HG03108 (cell line): ENCODE measurements around the gene PPA1.
"Not testable (repeated sequence)": the region's sequence is repeated elsewhere in the genome, so short reads cannot be mapped to it uniquely, and the experiment has no call there.

Experiments used
- ATAC-seq: cut with Tn5 transposase; IDR thresholded peaks from one replicate; pipeline ENCODE4 v1.9.1; 2021; ENCODE audit warnings: moderate library complexity; ENCODE audit not compliant: unreplicated experiment

The PPA1 gene

GRCh38 chr10:70222340-70222794 lies 10.9 kb downstream of the PPA1 start:
- ATAC-seq, result no peak

GRCh38 chr10:70221030-70221429 lies 12.2 kb downstream of the PPA1 start:
- no peak for ATAC-seq

GRCh38 chr10:70212879-70213278 lies 20.4 kb downstream of the PPA1 start:
- no peak for ATAC-seq

- no peak for ATAC-seq
Measured at GRCh38 chr10:70212277-70212676, 21.0 kb downstream of the PPA1 start.

GRCh38 chr10:70206762-70207161 lies 26.5 kb downstream of the PPA1 start:
- ATAC-seq, result no peak

GRCh38 chr10:70201105-70201504 lies 32.1 kb downstream of the PPA1 start:
- ATAC-seq, result no peak

GRCh38 chr10:70198696-70199466 lies 34.3 kb downstream of the PPA1 start:
- no peak for ATAC-seq

- no peak for ATAC-seq
Measured at GRCh38 chr10:70197235-70197945, 35.8 kb downstream of the PPA1 start.

- ATAC-seq, result no peak
Measured at GRCh38 chr10:70193391-70193844, 39.8 kb downstream of the PPA1 start.

- ATAC-seq, result no peak
Measured at GRCh38 chr10:70192326-70192968, 40.8 kb downstream of the PPA1 start.

GRCh38 chr10:70191972-70192305 lies 41.3 kb downstream of the PPA1 start:
- ATAC-seq, result no peak

- no peak for ATAC-seq
Measured at GRCh38 chr10:70191161-70191971, 41.9 kb downstream of the PPA1 start.

GRCh38 chr10:70190581-70190980 lies 42.6 kb downstream of the PPA1 start:
- no peak for ATAC-seq

GRCh38 chr10:70190102-70190501 lies 43.1 kb downstream of the PPA1 start:
- no peak for ATAC-seq

GRCh38 chr10:70188768-70189167 lies 44.5 kb downstream of the PPA1 start:
- no peak for ATAC-seq

GRCh38 chr10:70186571-70186970 lies 46.7 kb downstream of the PPA1 start:
- no peak for ATAC-seq

GRCh38 chr10:70186090-70186489 lies 47.1 kb downstream of the PPA1 start:
- ATAC-seq, result no peak

GRCh38 chr10:70183304-70183703 lies 49.9 kb downstream of the PPA1 start:
- no peak for ATAC-seq

GRCh38 chr10:70179209-70179608 lies 54.0 kb downstream of the PPA1 start:
- ATAC-seq, result not testable (repeated sequence)

- ATAC-seq, result no peak
Measured at GRCh38 chr10:70178139-70178725, 55.0 kb downstream of the PPA1 start.

- no peak for ATAC-seq
Measured at GRCh38 chr10:70176441-70176840, 56.8 kb downstream of the PPA1 start.
